Measurements from ENCODE around the gene PSMC4.

Gene PSMC4

GRCh38 chr19:39983695-39984300 is 12.8 kb downstream of the PSMC4 start:
- H3K4me3 ChIP-seq (replicated peaks; ENCODE audit: low read depth, low read length), result no peak overlapping the region
- DNase-seq (ENCODE audit: extremely low read depth, low read depth), result no peak
- TF ChIP-seq, protein P1, sequence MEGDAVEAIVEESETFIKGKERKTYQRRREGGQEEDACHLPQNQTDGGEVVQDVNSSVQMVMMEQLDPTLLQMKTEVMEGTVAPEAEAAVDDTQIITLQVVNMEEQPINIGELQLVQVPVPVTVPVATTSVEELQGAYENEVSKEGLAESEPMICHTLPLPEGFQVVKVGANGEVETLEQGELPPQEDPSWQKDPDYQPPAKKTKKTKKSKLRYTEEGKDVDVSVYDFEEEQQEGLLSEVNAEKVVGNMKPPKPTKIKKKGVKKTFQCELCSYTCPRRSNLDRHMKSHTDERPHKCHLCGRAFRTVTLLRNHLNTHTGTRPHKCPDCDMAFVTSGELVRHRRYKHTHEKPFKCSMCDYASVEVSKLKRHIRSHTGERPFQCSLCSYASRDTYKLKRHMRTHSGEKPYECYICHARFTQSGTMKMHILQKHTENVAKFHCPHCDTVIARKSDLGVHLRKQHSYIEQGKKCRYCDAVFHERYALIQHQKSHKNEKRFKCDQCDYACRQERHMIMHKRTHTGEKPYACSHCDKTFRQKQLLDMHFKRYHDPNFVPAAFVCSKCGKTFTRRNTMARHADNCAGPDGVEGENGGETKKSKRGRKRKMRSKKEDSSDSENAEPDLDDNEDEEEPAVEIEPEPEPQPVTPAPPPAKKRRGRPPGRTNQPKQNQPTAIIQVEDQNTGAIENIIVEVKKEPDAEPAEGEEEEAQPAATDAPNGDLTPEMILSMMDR (IDR thresholded peaks at IDR 0.05; ENCODE audit: low read depth, low read length, missing control alignments), result no peak

DNA sequence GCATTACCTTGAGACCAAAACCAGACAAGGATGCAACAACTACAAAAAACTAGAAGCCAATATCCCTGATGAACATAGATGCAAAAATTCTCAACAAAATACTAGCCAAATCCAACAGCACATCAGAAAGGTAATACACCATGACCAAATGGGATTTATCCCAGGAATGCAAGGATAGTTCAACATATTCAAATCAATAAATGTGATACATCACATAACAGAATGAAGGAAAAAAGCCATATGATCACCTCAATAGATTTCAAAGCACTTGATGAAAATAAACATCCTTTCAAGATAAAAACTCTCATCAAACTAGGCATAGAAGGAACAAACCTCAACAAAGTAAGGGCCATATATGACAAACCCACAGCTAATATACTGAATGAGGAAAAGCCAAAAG is 15.7 kb downstream of the PSMC4 start:
- DNase-seq (ENCODE audit: extremely low read depth, low read depth), result no peak
- TF ChIP-seq, protein P1 (IDR thresholded peaks at IDR 0.05; ENCODE audit: low read depth, low read length, missing control alignments), result no peak
- H3K4me3 ChIP-seq (replicated peaks; ENCODE audit: low read depth, low read length), result no peak overlapping the region

DNA sequence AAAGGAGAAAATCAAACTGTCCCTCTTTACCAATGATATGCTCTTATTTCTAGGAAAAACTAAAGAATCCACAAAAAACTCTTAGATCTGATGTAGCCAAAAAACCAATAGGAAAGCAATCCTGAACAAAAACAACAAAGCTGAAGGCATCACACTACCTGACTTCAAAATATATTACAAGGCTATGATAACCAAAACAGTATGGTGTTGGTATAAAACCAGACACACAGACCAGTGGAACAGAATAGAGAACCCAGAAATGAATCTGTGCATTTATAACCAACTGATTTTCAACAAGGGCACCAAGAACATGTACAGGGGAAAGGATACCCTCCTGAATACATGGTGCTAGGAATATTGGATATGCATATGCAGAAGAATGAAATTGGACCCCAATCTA is 16.2 kb downstream of the PSMC4 start:
- DNase-seq (ENCODE audit: extremely low read depth, low read depth), result no peak

GRCh38 chr19:39987596-39987995 is 16.6 kb downstream of the PSMC4 start:
- no peak for DNase-seq (ENCODE audit: extremely low read depth, low read depth)
- H3K4me3 ChIP-seq (replicated peaks; ENCODE audit: low read depth, low read length), result no peak overlapping the region
- TF ChIP-seq, protein P1 (IDR thresholded peaks at IDR 0.05; ENCODE audit: low read depth, low read length, missing control alignments), result no peak

More for the DNA sequence above, 16.2 kb downstream of the PSMC4 start:
- TF ChIP-seq, protein P1 (IDR thresholded peaks at IDR 0.05; ENCODE audit: low read depth, low read length, missing control alignments), result no peak
- H3K4me3 ChIP-seq (replicated peaks; ENCODE audit: low read depth, low read length), result no peak overlapping the region

DNA sequence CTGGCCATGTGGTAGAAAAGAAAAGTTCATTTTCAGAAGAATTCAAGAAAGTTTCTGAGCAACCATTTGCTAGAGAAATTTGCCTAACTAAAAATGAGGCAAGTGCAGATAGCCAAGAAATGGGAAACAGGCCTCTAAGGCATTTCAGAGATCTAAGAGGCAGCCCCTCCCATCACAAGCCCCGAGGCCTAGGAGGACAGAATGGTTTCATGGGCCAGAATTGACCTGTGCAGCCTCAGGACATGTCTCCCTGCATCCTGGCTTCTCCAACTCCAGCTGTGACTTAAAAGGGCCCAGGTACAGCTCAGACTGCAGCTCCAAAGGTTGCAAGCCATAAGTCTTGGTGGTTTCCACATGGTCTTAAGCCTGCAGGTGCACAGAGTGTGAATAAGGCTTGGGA is 22.6 kb downstream of the PSMC4 start:
- TF ChIP-seq, protein P1 (IDR thresholded peaks at IDR 0.05; ENCODE audit: low read depth, low read length, missing control alignments), result no peak
- DNase-seq (ENCODE audit: extremely low read depth, low read depth), result no peak
- H3K4me3 ChIP-seq (replicated peaks; ENCODE audit: low read depth, low read length), result no peak overlapping the region

GRCh38 chr19:39994361-39994760 is 23.4 kb downstream of the PSMC4 start:
- no peak for DNase-seq (ENCODE audit: extremely low read depth, low read depth)
- H3K4me3 ChIP-seq (replicated peaks; ENCODE audit: low read depth, low read length), result no peak overlapping the region
- TF ChIP-seq, protein P1 (IDR thresholded peaks at IDR 0.05; ENCODE audit: low read depth, low read length, missing control alignments), result no peak

GRCh38 chr19:39995794-39996193 is 24.8 kb downstream of the PSMC4 start:
- DNase-seq (ENCODE audit: extremely low read depth, low read depth), result no peak
- TF ChIP-seq, protein P1 (IDR thresholded peaks at IDR 0.05; ENCODE audit: low read depth, low read length, missing control alignments), result no peak
- peak overlapping the region; percentile 65 for H3K4me3 ChIP-seq (replicated peaks; ENCODE audit: low read depth, low read length)

Measured in HFF-Myc (cell line).